Measurements from ENCODE around the gene RFX7.

The RFX7 gene

DNA sequence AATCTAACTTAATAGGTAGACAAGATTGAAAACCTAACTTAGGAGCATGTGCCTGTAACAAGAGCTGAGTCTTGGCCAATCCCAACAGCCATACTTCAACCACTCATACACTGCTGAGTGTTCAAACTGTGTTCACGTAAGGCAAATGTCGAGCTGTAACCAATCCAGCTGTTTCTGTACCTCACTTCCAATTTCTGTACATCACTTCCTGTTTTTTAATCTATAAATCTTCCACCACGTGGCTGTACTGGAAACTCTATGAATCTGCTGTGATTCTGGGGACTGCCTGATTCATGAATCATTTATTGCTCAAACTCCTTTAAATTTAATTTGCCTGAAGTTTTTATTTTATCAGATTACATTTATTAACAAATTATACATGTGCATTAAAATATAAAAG lies 205.7 kb downstream of the RFX7 start:
- DNase-seq (ENCODE audit: extremely low read depth, low read depth) = no peak
- TF ChIP-seq, protein P1, sequence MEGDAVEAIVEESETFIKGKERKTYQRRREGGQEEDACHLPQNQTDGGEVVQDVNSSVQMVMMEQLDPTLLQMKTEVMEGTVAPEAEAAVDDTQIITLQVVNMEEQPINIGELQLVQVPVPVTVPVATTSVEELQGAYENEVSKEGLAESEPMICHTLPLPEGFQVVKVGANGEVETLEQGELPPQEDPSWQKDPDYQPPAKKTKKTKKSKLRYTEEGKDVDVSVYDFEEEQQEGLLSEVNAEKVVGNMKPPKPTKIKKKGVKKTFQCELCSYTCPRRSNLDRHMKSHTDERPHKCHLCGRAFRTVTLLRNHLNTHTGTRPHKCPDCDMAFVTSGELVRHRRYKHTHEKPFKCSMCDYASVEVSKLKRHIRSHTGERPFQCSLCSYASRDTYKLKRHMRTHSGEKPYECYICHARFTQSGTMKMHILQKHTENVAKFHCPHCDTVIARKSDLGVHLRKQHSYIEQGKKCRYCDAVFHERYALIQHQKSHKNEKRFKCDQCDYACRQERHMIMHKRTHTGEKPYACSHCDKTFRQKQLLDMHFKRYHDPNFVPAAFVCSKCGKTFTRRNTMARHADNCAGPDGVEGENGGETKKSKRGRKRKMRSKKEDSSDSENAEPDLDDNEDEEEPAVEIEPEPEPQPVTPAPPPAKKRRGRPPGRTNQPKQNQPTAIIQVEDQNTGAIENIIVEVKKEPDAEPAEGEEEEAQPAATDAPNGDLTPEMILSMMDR (IDR thresholded peaks at IDR 0.05; ENCODE audit: low read depth, low read length) = no peak
